Stimulated activated naive CD8-positive, alpha-beta T cell treated with anti-CD3 and anti-CD28 coated beads, Interleukin-15, Interleukin-2, amounts not matched to agents 100 U/mL and 50 U/mL, for 24 hours (primary cell): Measurements from ENCODE around the gene RNF26.

Experiments
- ATAC-seq: fragments of 150-1000 bp; cut with Tn5 transposase; one replicate; pipeline ENCODE4 v1.10.0; 2021
- DNase-seq: peaks from one replicate; pipeline ENCODE4 v3.0.0; 2021

RNF26 gene

DNA sequence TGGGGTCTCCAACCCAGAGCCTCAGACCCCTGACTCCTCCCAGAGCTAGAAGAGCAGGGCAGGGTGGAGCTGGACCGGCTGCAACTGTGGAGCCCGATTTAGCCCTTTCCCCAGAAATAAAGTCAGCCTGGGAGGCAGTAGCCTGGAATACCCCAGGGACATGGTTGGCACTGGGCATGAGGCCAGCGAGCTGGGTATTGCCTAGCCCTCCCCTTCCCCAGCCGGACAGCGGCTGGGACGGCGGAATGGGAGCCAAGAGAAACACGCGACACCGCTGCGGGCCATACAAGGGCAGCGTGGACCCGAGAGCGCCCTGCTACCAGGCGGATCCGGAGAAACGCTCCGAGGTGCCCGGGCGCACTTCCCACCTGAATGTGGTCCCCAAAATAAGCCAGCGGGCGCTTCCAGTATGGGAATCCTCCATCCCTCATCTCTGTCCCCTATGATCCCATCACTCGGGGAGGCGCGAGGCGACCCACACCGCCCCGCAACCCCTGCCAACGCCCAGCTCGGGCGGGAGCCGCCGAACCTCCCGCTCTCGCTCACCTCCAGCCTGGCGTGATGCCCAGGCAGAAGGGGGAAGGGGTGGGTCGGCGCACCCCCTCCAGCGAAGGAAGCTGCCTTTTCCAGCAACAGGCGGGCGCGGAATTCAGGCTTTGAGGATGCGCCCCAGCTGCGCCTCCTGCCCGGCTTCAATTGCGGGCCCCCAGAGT is 18.2 kb upstream of the RNF26 start:
- ATAC-seq (no peak), DNase-seq (no peak)

DNA sequence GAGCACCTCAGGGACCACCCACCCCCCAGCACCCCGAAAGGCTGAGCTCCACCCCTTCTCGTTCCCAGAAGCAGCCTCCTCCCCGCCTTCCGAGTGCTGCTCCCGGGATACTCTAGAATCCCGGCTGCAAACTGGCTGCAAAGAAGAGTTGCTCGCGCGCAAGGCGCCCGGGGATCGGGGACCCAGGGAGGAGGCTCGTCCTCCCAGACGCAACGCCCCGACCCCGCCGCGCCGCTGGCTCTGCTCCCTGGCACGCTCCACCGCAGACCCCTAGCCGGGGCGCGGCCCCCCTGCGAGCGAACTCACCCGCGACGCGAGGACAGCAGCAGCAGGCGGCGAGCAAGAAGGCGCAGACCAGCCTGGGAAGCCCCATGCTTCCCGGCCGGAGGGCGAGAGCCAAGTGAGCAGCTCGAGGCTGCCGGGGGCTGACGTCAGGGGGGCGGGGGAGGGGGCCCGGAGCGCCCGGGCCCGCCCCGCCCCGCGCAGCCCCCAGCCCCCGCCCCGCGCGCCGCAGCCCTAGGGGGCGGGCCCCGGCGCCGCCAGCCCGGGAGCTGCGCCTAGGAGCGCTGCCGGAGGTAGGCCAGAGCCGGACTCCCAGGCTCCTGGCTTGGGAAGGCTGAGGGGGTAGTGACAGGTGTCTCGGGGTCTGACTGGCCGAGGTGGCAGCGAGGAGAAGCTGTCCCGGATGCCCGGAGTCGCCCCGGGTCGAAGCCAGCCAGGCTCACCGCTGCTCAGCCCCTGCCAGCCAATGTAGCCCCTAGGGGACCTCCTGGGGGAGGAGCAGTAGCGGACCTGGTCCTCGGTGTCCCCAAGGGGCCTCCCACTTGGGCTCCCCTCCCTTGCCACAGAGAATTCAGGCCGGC is 17.4 kb upstream of the RNF26 start, which contains the start of gene MCAM:
MCAM (minus strand) TSS at position 402 of the 863 bp plus-strand sequence; CDS start at position 373, 29 bp downstream.
- ATAC-seq: no peak
- peak; percentile 28 for DNase-seq

DNA sequence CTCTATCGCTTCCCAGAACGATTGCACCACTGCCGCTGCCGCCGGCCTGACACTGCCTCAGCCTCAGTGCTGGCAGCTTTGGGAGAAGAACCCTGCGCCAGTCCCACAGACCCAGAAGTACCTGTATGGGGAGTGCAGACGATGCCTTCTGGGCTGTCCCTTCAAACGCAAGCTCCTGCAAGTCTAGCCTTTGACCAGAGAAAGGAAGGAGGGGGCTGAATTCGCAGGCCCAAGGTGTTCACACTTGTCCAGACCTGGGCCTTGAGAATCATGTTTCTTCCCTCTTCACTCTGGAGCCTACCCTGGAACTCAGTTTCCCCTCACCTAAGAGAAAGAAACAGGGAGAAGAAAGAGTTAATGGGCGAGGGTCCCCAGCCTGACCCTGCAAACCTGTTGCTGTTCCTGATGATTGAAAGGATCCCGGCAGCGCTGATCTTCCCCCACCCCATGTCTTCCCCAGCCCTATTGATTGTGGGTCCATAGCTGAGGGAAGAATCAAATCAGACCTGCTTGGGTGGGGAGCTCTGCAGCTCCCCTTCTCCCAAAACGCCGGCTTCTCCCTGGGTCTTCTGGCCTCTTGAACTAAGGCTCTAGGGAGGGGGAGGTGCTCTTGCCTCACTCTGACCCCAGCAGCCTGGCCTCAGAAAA is 16.6 kb upstream of the RNF26 start:
- no peak for ATAC-seq

DNA sequence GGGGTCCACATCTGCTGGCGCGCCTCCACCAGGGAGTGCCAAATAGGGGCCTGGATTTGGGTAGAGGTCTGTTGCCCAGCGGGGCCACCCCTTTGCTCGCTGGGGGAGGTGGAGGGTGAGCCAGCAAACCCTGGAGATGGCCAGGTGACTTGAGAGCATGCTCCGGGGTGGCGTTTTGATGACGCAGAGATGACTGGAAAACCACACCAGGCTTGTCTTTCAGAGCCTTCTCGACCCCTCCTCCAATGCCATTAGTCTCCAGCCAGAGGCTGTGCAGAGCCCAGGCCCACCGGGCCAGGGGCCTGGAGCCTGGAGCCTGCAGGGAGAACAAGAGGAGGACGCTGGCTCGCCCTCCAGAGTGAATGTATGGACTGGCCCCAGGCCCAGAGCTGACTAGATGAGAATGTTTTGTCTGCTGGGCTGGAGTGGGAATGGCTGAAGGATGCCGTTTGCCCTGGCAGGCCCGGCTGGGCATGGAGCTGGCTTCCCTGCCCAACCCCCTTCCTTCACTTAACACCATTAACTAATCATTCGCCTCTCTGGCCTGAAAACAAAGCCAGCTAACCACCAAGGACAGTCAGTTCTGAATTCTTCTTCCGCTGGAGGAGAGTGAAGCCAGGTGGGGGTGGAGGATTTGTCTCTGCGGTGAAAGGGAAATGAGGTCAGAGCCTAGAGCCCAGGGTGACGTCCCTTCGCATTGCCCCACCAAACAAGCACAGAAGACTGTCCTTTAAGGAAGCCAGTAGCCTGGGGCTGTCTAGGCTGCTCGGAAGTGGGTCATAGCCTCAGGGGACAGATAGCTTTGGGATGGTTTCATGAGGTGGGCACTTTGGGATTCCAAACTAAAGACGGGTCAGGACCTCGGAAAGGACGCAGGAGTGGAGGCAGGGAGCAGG is 15.8 kb upstream of the RNF26 start:
- no peak for ATAC-seq
- DNase-seq: peak; percentile 22

More for the DNA sequence above, 16.6 kb upstream of the RNF26 start:
- peak; percentile 3 for DNase-seq

DNA sequence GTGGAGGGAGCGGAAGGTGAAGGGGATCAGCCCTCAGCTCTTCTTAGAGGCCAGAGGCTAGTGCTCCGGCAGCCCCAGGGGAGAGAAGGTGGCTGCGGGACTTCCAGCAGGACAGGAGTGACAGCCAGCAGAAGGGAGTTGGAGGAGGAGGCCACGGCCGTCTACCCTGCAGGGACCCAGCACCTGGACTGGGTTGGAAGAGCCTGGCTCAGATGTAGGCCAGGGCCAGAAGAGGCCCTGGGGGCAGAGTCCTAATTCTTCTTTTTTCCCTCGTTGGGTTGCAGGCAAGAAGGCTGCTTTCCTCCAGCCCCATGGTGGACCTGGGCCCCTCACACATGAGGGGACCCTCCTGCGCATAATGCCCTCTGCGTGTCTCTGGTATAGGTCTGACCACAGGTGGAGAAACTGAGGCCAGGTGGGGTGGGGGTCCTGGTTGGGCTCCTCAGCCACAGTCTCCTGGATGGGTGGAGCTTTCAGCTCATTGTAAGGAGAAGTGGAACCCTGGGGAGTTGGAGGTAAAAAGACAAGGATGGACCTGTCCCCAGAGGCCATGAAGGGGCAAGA is 15.1 kb upstream of the RNF26 start:
- DNase-seq (peak; percentile 3), ATAC-seq (no peak)

DNA sequence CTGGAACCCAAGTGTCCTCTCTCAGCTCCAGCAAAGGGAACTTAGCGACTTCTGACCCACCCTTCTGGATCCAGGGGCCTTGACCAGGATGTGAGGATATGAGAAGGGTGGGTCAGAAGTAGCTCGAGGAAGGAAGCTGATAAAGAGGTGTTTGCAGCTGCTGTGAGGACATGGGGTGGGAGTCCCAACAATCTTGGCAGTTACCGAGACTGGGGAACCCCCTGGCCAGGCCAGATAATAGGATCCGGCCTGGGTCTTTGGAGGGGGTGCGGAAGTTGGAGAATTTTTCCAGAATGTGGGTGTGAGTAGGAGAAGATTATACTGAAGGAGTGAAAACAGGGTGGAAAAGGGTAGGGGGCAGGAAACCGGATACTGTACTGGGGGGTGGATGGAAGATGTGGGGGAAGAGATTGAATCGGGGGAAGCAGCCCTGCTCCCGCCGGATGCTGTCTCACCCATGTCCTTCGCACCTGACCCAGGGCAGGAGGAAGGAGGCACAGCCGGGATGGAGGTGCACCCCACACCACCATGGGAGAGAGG is 14.6 kb upstream of the RNF26 start:
- ATAC-seq: no peak
- DNase-seq: peak; percentile 3

DNA sequence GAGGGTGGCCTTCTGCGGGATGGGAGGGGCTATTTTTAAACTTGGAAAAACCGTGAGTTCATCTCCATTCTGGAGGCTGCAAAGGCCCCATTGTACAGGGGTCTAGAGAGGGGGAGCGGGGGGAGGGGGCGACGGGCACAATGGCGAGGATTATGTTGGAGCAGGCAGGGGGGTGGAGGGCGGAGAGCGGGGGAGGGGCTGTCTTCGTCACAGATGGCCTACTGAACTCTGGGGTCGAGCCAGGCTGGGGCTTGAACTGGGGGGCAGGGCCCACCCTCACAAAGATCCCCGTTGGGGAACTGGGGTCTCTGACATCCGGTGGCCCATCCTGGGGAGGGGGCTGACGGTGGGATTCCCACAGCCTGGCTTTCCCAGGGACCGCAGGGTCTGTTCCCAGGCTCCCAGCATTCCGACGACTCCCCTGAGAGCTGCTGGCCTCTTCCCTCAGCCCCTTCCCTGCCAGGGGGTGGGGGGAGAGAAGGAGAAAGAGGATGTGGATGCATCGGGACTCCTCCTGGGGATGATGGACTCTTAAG is 14.0 kb upstream of the RNF26 start:
- ATAC-seq (no peak), DNase-seq (peak; percentile 6)

DNA sequence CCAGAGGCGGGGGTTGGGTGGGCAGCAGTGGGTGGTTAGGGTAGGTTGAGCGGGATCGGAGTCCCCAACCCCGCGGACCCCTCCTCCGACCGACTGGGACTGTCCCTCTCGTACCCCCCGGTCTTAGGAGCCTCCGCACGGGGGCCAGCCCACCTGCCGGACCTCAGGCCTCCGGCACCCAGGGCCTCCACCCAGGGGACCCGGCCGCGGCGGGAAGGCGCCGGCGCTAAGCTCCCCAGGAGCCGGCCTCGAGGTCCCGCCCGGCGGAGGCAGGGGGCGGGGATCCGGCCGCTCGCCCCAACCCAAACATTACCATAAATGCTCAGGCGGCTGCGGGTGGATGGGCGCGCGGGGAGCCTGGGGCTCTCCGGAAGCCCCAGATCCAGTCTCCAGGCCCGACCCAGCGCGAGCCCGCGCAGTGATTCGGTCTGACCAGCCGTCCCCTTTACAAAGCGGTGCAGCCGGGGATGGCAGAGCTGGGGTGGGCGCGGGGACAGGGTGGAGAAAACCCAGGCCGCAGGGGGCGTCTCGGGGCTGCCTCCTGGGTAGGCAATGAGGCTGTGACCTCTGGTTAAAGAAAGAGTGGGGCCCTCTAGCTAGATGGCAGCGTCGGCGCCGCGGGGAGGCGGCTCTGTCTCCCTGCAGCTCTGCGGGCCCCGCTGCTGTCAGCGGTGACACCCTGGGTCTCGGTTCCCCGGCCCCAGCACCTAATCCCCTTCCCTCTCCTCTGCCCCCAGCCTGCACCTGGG is 13.4 kb upstream of the RNF26 start:
- peak; percentile 61 for ATAC-seq
- DNase-seq: peak; percentile 68

DNA sequence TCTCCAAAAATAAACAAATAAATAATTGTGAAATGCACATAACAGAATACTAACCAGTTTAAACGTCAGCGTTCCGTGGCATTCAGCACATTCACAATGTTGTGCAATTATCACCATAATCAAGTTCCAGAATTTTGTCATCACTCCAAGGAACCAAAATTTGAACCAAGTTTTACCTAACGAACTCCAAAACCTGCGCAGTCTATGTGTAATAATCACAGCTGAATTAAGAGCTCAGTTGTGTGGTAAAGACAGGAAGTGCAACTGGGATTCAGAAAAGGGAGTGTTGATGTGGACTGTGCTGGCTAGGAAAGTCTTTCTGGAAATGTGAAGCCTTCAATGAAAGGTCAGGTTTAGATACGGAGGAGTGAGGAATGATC is 12.0 kb upstream of the RNF26 start:
- ATAC-seq: no peak
- no peak for DNase-seq

DNA sequence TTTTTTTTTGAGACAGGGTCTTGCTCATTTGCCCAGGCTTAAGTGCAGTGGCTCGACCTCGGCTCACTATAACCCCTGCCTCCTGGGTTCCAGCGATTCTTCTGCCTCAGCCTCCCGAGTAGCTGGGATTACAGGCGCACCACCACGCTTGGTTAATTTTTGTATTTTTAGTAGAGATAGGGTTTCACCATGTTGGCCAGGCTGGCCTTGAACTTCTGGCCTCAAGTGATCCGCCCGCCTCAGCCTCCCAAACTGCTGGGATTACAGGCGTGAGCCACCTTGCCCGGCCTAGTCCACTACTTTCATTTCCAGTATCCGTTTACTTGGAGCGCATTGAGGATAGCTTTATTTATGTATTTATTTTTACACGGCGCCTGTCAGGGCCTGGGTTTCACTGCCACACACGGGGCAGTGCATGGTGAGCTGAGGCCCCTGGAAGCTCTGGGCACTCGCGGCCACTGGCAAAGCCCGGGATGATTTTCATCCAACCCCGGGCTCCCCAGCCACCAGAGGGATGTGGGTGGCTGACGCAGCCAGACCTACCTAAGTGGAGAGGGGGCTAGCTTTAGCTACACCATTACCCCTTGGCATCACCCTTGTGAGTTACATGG is 11.3 kb upstream of the RNF26 start:
- ATAC-seq (no peak), DNase-seq (peak; percentile 2)

DNA sequence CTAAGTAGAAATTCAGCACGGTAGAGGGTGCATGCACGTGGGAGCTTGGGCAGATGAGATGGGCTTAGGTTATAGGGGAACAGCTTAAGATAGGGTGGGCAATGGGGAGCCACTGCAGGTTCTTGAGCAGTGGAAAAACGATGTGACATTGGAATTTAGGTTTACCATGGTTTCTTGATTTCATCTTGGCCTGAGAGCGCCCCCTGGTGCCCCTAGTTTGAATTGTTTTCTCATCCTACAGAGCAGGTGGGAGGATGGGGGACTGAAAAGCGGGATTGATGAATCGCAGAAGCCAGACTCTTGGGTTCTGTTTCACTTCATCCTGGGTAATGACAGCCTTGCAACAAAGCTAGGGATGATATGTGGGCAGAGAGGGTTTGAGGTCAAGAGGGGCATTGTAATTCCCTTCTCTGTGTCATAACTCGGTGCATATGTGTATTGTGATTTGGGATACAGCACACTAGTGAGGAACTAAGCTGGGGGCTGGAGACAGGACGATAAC is 10.7 kb upstream of the RNF26 start:
- DNase-seq (peak; percentile 87), ATAC-seq (no peak)

DNA sequence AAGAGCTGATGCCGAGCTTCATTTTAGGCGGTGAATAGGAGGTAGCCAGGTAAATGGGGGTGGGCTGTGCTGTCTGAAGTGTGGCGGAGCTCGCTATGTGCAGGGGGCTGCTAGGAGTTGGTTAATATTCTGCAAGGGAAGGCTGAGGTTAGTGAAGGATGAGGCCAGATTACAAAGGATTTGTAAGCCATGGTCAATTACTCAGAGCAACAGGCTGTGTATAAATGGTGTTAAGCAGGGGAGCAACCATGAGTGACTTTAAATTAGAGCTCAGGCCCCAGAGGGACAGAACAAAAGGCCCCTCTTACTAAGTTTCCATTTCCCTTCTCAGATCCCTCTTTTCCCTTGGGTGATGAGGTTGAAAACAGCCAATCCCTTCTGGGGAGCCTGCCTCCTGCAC is 10.1 kb upstream of the RNF26 start:
- DNase-seq (no peak), ATAC-seq (no peak)

DNA sequence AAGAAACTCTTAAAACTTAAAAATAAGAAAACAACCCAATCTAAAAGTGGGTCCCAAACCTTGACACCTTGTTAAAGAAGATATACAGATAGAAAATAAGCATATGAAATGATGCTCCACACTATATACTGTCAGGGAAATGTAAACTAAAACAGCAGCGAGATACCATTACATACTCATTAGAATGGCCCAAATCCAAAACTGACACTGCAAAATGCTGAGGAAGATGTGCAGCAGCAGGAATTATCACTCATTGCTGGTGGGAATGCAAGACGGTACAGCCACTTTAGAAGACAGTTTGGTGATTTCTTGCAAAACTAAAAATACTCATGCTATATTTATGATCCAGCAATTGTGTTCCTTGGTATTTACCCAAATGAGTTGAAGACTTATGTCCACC is 5.0 kb upstream of the RNF26 start:
- no peak for ATAC-seq
- no peak for DNase-seq

DNA sequence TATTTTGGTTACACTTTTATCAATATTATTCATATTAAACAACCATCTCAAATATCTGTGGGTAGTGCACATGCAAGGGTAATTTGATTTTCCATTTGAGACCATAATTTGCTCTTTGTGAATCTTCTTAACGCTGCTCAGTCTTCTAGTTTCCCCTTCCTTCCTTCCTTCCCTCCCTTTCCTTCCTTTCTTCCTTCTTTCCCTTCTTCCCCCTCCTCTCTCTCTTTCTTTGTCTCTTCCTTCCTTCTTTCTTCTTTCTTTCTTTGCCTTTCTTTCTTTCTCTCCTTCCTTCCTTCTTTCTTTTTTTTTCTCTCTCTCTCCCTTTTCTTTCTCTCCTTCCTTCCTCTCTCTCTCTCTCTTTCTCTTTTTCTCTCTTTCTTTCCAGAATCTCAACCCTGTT is 4.1 kb upstream of the RNF26 start:
- no peak for DNase-seq
- ATAC-seq: no peak

DNA sequence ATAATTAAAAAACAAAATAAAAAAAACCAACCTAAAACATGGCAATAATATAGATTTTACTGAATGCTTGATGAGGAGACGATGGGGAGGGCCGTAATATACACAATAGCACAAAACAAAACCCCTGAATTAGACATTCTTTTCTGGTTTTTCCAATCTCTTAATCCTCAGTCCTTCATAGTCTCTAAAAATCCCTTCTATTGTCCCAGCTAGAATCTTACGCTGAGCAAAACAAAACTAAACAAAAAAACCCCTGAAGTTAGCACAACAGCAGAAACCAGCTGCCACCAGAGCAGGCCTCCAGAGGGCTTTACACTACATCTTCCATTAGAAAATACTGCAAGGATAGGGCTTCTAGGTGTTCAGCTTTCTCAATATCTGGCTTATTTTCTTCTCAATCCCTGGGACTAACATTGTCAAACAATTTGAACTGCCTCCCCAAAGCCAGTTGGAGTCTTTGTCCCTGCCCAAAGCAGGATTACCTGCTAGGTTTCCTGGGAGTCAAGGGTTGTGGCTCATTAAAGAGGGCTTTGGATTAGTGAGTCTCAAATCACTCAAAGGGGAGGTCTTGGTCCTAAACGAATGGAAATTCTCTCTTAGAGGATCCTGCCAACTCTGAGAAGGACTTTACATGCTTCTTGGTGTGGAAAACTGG is 2.1 kb upstream of the RNF26 start:
- ATAC-seq (no peak), DNase-seq (no peak)

DNA sequence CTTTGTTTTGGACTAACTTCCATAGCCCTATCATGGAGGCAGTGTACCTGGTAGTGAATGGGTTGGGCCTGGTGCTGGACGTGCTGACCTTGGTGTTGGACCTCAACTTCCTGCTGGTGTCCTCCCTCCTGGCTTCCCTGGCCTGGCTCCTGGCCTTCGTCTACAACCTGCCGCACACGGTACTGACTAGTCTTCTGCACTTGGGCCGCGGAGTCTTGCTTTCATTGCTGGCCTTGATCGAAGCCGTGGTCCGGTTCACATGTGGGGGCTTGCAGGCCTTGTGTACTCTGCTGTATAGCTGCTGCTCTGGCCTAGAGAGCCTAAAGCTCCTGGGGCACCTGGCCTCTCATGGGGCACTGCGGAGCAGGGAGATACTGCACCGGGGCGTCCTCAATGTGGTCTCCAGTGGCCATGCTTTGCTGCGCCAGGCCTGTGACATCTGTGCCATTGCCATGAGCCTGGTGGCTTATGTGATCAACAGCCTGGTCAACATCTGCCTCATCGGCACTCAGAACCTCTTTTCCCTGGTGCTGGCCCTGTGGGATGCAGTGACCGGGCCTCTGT is 846 bp downstream of the RNF26 start:
- no peak for DNase-seq
- no peak for ATAC-seq

DNA sequence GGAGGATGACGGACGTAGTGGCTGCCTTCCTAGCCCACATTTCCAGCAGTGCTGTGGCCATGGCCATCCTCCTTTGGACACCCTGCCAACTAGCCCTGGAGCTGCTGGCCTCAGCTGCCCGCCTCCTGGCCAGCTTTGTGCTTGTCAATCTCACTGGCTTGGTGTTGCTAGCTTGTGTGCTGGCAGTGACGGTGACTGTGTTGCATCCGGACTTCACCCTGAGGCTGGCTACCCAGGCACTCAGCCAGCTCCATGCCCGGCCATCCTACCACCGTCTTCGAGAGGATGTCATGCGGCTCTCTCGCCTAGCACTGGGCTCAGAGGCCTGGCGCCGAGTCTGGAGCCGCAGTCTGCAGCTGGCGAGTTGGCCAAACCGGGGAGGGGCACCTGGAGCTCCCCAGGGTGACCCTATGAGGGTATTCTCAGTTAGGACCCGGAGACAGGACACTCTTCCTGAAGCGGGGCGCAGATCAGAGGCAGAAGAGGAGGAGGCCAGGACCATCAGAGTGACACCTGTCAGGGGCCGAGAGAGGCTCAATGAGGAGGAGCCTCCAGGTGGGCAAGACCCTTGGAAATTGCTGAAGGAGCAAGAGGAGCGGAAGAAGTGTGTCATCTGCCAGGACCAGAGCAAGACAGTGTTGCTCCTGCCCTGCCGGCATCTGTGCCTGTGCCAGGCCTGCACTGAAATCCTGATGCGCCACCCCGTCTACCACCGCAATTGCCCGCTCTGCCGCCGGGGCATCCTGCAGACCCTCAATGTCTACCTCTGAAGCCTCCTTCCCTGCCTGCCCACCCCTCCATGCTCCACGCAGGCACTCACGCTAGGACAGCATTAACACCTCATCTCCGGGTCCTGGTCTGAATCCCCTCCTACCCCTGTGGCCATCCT is 1.6 kb downstream of the RNF26 start:
- DNase-seq (no peak), ATAC-seq (no peak)
